ENCODE data around the gene MTHFD1.

Gene MTHFD1

DNA sequence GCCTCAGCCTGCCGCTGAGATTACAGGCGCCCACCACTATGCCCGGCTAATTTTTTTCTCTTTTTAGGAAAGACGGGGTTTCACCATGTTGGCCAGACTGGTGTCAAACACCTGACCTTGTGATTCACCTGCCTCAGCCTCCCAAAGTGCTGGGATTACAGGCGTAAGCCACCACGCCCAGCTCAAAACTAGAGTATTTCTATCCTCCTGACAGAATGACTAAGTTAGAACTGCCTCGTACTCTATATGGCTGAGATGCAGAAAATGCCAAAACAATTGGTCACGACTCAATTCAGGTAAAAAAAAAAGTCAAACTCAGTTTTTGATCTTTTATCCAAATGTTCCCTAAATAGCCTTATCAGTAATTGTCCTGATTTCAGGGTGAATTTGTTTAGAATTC, 88.3 kb downstream of the MTHFD1 start:
- TF ChIP-seq, protein P1, sequence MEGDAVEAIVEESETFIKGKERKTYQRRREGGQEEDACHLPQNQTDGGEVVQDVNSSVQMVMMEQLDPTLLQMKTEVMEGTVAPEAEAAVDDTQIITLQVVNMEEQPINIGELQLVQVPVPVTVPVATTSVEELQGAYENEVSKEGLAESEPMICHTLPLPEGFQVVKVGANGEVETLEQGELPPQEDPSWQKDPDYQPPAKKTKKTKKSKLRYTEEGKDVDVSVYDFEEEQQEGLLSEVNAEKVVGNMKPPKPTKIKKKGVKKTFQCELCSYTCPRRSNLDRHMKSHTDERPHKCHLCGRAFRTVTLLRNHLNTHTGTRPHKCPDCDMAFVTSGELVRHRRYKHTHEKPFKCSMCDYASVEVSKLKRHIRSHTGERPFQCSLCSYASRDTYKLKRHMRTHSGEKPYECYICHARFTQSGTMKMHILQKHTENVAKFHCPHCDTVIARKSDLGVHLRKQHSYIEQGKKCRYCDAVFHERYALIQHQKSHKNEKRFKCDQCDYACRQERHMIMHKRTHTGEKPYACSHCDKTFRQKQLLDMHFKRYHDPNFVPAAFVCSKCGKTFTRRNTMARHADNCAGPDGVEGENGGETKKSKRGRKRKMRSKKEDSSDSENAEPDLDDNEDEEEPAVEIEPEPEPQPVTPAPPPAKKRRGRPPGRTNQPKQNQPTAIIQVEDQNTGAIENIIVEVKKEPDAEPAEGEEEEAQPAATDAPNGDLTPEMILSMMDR (IDR thresholded peaks at IDR 0.05; ENCODE audit: unreplicated experiment in 3 of 3): no peak
- H3K4me3 Mint-ChIP-seq: no peak overlapping the region
- no peaks in the 10 kb centered on the region for H3K4me1 Mint-ChIP-seq
- H3K27ac Mint-ChIP-seq: no peak overlapping the region
- no peaks in the 10 kb centered on the region for H3K36me3 Mint-ChIP-seq (ENCODE audit: low read depth)
- no peaks in the 10 kb centered on the region for H3K27me3 Mint-ChIP-seq (ENCODE audit: low read depth)
- no peaks in the 10 kb centered on the region for H3K9me3 Mint-ChIP-seq

DNA sequence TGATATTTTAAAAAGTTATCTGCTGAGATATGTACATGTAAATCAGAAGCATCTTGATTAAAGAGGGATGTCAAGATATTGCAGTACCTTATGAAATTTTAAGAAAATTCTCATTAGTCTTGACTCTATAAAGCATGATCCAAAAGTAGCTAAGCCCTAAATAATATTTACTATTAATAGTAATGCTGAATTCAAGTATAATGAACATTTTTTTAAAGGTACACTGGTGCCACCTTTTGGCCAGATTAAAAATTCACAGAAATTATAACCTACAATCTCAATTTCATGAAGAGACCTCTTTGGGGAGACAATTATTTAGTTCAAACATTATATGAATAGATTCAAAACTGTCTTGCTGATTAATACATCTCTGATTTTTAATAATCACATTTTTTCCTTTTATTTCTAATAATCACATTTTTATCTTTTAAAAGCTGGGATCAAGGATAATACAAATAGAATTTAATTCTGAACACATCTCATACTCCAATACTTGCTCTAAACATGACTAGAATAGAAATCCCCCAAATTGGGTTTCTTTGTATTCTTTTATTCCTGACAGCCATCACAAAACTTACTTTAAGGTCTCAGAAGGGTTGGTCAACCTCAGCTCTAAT, 90.6 kb downstream of the MTHFD1 start:
- no peak overlapping the region for H3K4me3 Mint-ChIP-seq
- no peaks in the 10 kb centered on the region for H3K36me3 Mint-ChIP-seq (ENCODE audit: low read depth)
- TF ChIP-seq, protein P1 (IDR thresholded peaks at IDR 0.05; ENCODE audit: unreplicated experiment in 3 of 3): peak; percentile 41 to 62 (median 41)
- H3K9me3 Mint-ChIP-seq: no peaks in the 10 kb centered on the region
- H3K27me3 Mint-ChIP-seq (ENCODE audit: low read depth): no peaks in the 10 kb centered on the region
- no peaks in the 10 kb centered on the region for H3K4me1 Mint-ChIP-seq
- H3K27ac Mint-ChIP-seq: no peak overlapping the region

DNA sequence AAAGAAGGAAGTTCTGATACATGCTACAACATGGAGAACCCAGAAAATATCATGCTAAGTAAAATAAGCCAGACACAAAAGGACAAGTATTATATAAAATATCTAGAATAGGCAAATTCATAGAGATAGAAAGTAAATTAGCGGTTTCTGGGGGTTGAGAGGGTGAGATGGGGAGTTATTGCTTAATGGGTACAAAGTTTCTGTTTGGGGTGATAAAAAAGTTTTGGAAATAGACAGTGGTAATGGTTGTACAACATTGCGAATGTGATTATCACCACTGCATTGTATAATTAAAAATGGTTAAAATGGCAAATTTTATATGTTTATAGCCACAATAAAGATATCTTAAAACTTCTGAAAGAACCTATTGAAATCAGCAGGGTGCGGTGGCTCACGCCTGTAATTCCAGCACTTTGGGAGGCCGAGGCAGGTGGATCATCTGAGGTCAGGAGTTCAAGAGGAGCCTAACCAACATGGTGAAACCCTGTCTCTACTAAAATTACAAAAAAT, 100.5 kb downstream of the MTHFD1 start:
- Mint-ChIP-seq H3K4me1 (no peaks in the 10 kb centered on the region), H3K27me3 (ENCODE audit: low read depth) (no peaks in the 10 kb centered on the region), H3K9me3 (no peaks in the 10 kb centered on the region), H3K36me3 (ENCODE audit: low read depth) (peaks cover 29% of the 10 kb centered on the region), H3K4me3 (no peak overlapping the region), H3K27ac (no peak overlapping the region)
- TF ChIP-seq, protein P1 (IDR thresholded peaks at IDR 0.05; ENCODE audit: unreplicated experiment in 3 of 3): no peak

DNA sequence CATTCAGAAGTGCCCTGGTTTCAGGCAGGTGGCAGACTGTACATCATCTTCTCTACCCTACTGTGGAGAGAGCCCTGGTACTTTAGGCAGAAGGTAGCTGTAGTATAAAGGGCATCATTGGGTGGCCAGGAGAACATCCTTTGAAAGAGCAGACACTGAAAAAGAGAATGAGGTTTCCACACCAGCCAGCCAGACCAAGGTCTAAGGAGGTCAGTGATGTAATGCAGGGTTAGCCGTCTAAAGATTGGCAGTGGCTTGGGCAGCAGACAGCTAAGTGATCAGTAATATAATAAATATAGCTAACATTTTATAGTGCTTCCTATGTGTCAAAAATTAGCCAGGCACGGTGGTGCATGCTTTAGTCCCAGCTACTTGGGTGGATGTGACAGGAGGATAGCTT, 103.5 kb downstream of the MTHFD1 start:
- H3K4me3 Mint-ChIP-seq: no peak overlapping the region
- H3K4me1 Mint-ChIP-seq: no peaks in the 10 kb centered on the region
- H3K27ac Mint-ChIP-seq: no peak overlapping the region
- TF ChIP-seq, protein P1 (IDR thresholded peaks at IDR 0.05; ENCODE audit: unreplicated experiment in 3 of 3): no peak
- no peaks in the 10 kb centered on the region for H3K9me3 Mint-ChIP-seq
- H3K36me3 Mint-ChIP-seq (ENCODE audit: low read depth): peaks cover 23% of the 10 kb centered on the region
- no peaks in the 10 kb centered on the region for H3K27me3 Mint-ChIP-seq (ENCODE audit: low read depth)

DNA sequence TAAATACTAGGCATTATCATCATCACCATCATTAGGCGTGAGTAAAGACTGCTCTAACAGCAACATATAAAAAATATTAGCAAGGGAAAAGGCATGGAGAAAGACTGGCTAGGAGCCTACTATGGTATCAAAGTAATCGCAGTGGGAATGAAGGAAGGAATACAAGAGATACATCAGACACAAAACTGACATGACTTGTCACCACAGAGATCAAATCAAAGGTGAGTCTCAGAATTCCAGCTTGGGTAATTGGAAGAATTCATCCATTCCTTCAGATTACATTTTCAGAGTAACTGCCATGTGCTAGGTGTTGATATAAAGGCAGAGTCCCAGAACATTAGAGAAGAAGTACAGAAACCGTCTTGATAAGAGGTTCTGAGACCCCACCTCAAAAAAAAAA, 105.3 kb downstream of the MTHFD1 start:
- no peaks in the 10 kb centered on the region for H3K4me1 Mint-ChIP-seq
- TF ChIP-seq, protein P1 (IDR thresholded peaks at IDR 0.05; ENCODE audit: unreplicated experiment in 3 of 3): no peak

DNA sequence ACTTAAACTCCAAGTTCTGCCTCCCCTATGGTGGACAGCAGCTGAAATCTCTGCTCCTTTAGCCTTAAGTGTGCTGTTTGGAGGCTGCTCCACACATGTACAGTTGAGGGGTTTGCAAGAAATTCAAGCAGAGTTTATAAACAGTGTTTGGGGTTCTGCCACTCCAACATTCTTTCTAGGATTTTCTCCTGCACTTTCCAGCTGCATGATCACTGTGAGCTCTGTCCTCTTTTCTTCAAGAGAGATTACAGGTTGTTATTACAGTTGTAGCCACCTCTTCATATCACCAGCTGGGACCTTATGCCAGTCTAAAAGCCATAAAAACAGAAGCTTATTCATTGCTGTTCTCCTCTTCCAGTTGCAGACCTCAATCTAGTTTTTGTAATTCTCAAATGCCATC, 107.1 kb downstream of the MTHFD1 start:
- peaks cover 10% of the 10 kb centered on the region for H3K36me3 Mint-ChIP-seq (ENCODE audit: low read depth)
- no peak overlapping the region for H3K27ac Mint-ChIP-seq
- no peaks in the 10 kb centered on the region for H3K27me3 Mint-ChIP-seq (ENCODE audit: low read depth)
- TF ChIP-seq, protein P1 (IDR thresholded peaks at IDR 0.05; ENCODE audit: unreplicated experiment in 3 of 3): no peak
- H3K4me1 Mint-ChIP-seq: peaks cover 6% of the 10 kb centered on the region
- no peaks in the 10 kb centered on the region for H3K9me3 Mint-ChIP-seq
- H3K4me3 Mint-ChIP-seq: no peak overlapping the region

More for the DNA sequence above, 105.3 kb downstream of the MTHFD1 start:
- H3K36me3 Mint-ChIP-seq (ENCODE audit: low read depth): peaks cover 13% of the 10 kb centered on the region
- H3K4me3 Mint-ChIP-seq: no peak overlapping the region
- no peaks in the 10 kb centered on the region for H3K9me3 Mint-ChIP-seq
- H3K27me3 Mint-ChIP-seq (ENCODE audit: low read depth): no peaks in the 10 kb centered on the region
- H3K27ac Mint-ChIP-seq: no peak overlapping the region

Data from nephron (organoid).